PC-3 (cell line): ENCODE measurements around the gene DLGAP5. TPM values are rescaled to one million over a fixed set of nuclear protein-coding genes. Genes with fewer than 3 reads are reported as not detected.

Source experiments
- ATAC-seq: fragments of 200-7000 bp; cut with Tn5 transposase; 2 replicates; pipeline ENCODE4 v1.9.1; 2020; ENCODE audit warnings: mild to moderate bottlenecking, moderate library complexity
- BruUV-seq: library from RNA; stranded (reverse); fragments of 400-500 nt; replicated peaks from 2 replicates; lab custom pipeline; 2021; lab: Mats Ljungman, UMichigan
- CTCF ChIA-PET: fragments of 300-600 bp; sonication (Branson Sonifier 250); formaldehyde crosslinking; loops from one replicate; lab custom pipeline; 2022; ENCODE audit warnings: antibody characterized with exemption; lab: Charles Lee
- POLR2A ChIA-PET: fragments of 300-600 bp; sonication (Branson Sonifier 250); formaldehyde crosslinking; loops from one replicate; lab custom pipeline; 2022; ENCODE audit warnings: antibody characterized with exemption; ENCODE audit not compliant: unreplicated experiment; lab: Charles Lee
- DNase-seq: peaks from one replicate; pipeline ENCODE4 v3.0.0-alpha.2; 2015
- H2AFZ ChIP-seq: fragments of 300-600 bp; sonication (generic); 2 replicates; pipeline ENCODE4 v1.6.0; 2016; ENCODE audit warnings: antibody characterized with exemption, low read length
- H3F3A ChIP-seq: fragments of 300-600 bp; sonication (generic); one replicate; pipeline ENCODE4 v1.6.0; 2017; ENCODE audit warnings: antibody characterized with exemption, low read length, control low read depth, mild to moderate bottlenecking; ENCODE audit not compliant: unreplicated experiment
- H3K27ac ChIP-seq: fragments of 300-600 bp; sonication (generic); 2 replicates; pipeline ENCODE4 v1.5.1; 2016; ENCODE audit warnings: mild to moderate bottlenecking, low read length
- H3K27me3 ChIP-seq: fragments of 300-600 bp; sonication (generic); 2 replicates; pipeline ENCODE4 v1.6.1; 2016; ENCODE audit warnings: low read length, mixed read lengths
- H3K36me3 ChIP-seq: fragments of 300-600 bp; sonication (generic); 2 replicates; pipeline ENCODE4 v1.6.1; 2016; ENCODE audit warnings: low read depth, mixed run types, low read length, mixed read lengths
- H3K4me1 ChIP-seq: fragments of 300-600 bp; sonication (generic); 2 replicates; pipeline ENCODE4 v1.5.1; 2016; ENCODE audit warnings: low read length; ENCODE audit not compliant: insufficient read depth
- H3K4me2 ChIP-seq: fragments of 300-600 bp; sonication (generic); 2 replicates; pipeline ENCODE4 v1.6.0; 2016; ENCODE audit warnings: low read length
- H3K4me3 ChIP-seq: fragments of 300-600 bp; sonication (generic); 2 replicates; pipeline ENCODE4 v1.5.1; 2016; ENCODE audit warnings: mild to moderate bottlenecking, low read length, mixed read lengths
- H3K79me2 ChIP-seq: fragments of 300-600 bp; sonication (generic); 2 replicates; pipeline ENCODE4 v1.6.1; 2017; ENCODE audit warnings: low read length, mixed read lengths
- H3K9ac ChIP-seq: fragments of 300-600 bp; sonication (generic); 2 replicates; pipeline ENCODE4 v1.6.0; 2016; ENCODE audit warnings: mild to moderate bottlenecking, low read length
- H3K9me2 ChIP-seq: fragments of 300-600 bp; sonication (generic); replicated peaks from 2 replicates; pipeline ENCODE4 v1.6.1; 2016; ENCODE audit warnings: mixed run types, low read length, mixed read lengths
- H3K9me3 ChIP-seq: fragments of 300-600 bp; sonication (generic); 2 replicates; pipeline ENCODE4 v1.6.1; 2016; ENCODE audit warnings: low read length, mixed read lengths
- H4K20me1 ChIP-seq: fragments of 300-600 bp; sonication (generic); 2 replicates; pipeline ENCODE4 v1.6.1; 2016; ENCODE audit warnings: low read length, mixed read lengths
- EZH2 ChIP-seq: fragments of 300-600 bp; sonication (generic); IDR thresholded peaks from one replicate; pipeline ENCODE4 v1.6.1; 2017; ENCODE audit warnings: antibody characterized with exemption, mild to moderate bottlenecking, low read length; ENCODE audit not compliant: unreplicated experiment
- EZH2phosphoT487 ChIP-seq: fragments of 300-600 bp; sonication (generic); IDR thresholded peaks from 2 replicates; pipeline ENCODE4 v1.6.1; 2018; ENCODE audit warnings: mild to moderate bottlenecking, antibody characterized with exemption, low read length, borderline replicate concordance
- intact Hi-C: fragments of 100-400 bp; cut with micrococcal nuclease; formaldehyde crosslinking; loops from 2 replicates; pipeline ENCODE4 v1.9.0; 2023
- total RNA-seq: library from RNA; depleted of rRNA; stranded (reverse); fragments of >200 nt; gene quantifications from 2 replicates; pipeline ENCODE4 v1.2.3, GENCODE V29; 2014
- TF ChIP-seq, protein P1 (sequence below): fragments of 300-600 bp; sonication (generic); conservative IDR thresholded peaks from 2 replicates; pipeline ENCODE4 v1.5.1; 2017; ENCODE audit warnings: antibody characterized with exemption, low read depth, mild to moderate bottlenecking, low read length

Gene DLGAP5
- total RNA-seq, 1 experiment from 2014 or later, result 97.9 TPM

DNA sequence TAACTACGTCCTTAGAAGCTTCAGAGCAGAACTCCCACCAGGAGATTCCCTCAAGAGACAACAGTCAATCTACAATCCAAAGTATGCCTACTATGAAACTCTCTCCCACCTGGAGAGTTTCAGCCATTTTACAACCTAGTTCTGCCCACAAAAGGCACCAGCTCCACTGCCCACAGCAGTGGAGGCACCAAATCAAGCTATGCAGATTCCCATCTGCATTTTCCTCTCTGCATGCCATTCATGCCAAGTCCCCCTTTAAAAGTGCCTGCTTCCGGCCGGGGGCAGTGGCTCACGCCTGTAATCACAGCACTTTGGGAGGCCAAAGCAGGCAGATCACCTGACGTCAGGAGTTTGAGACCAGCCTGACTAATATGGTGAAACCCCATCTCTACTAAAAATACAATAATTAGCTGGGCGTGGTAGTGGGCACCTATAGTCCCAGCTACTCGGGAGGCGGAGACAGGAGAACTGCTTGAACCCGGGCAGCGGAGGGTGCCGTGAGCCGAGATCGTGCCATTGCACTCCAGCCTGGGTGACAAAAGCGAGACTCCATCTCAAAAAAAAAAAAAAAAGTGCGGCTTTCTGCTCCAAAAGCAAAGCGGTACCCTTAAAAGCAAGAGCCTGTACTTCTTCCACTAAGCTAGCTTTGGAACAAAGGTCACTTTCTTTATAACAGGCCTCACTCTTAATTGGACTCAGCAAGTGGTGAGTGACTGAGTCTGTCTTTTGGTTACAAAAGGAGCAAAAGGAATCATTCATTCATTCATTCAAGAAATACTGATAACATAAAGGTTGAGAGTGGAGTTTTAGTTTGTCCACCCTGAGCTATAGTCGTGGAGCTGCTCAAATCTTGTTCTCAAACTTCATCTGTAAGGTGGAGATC is 10.1 kb upstream of the DLGAP5 start:
- no peak overlapping the region for H3K4me2 ChIP-seq
- ChIA-PET POLR2A (interaction anchor here (0.6 kb wide), 1 partner anchor 89 kb away, joined by 4 read pairs; no protein-coding TSS in a partner anchor), CTCF (no interaction called here)
- no peak for ATAC-seq
- no peak overlapping the region for H2AFZ ChIP-seq
- H4K20me1 ChIP-seq, result no peaks in the 10 kb centered on the region
- no peaks in the 10 kb centered on the region for H3K9me2 ChIP-seq
- H3K27ac ChIP-seq, result no peak overlapping the region
- H3K4me3 ChIP-seq, result no peak overlapping the region
- H3K79me2 ChIP-seq, result no peaks in the 10 kb centered on the region
- H3K9me3 ChIP-seq, result no peaks in the 10 kb centered on the region
- TF ChIP-seq EZH2phosphoT487 (no peak), EZH2 (no peak)
- TF ChIP-seq, protein P1, sequence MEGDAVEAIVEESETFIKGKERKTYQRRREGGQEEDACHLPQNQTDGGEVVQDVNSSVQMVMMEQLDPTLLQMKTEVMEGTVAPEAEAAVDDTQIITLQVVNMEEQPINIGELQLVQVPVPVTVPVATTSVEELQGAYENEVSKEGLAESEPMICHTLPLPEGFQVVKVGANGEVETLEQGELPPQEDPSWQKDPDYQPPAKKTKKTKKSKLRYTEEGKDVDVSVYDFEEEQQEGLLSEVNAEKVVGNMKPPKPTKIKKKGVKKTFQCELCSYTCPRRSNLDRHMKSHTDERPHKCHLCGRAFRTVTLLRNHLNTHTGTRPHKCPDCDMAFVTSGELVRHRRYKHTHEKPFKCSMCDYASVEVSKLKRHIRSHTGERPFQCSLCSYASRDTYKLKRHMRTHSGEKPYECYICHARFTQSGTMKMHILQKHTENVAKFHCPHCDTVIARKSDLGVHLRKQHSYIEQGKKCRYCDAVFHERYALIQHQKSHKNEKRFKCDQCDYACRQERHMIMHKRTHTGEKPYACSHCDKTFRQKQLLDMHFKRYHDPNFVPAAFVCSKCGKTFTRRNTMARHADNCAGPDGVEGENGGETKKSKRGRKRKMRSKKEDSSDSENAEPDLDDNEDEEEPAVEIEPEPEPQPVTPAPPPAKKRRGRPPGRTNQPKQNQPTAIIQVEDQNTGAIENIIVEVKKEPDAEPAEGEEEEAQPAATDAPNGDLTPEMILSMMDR, result no peak
- intact Hi-C loops, result no loop called here
- H3K9ac ChIP-seq, result no peak overlapping the region
- no peaks in the 10 kb centered on the region for H3K36me3 ChIP-seq
- H3K27me3 ChIP-seq, result no peaks in the 10 kb centered on the region
- H3F3A ChIP-seq, result no peaks in the 10 kb centered on the region
- no peaks in the 10 kb centered on the region for H3K4me1 ChIP-seq
- no TSS peak for BruUV-seq
- no peak for DNase-seq

DNA sequence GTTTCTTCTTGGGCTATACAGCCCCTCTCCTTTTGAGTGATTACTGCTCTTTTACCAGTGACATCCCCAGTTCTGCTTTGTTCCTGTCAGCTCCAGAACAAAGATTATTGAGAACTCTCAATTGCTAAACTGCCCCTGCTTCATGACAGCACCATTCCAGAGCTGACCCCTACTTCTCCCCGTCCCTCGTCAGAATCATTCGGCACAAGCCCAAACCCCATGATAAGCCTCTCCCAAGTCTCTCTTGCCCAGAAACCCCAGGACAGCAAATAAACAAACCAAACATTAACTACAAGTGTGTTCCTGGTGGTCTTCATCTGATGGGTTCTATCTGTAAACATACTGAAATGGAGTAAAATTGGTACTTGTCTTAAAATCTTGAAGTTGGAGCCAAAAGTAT is 9.3 kb upstream of the DLGAP5 start:
- TF ChIP-seq EZH2phosphoT487, result no peak
- TF ChIP-seq EZH2, result no peak
- TF ChIP-seq, protein P1, result no peak
- Histone ChIP-seq H3K9ac (no peak overlapping the region), H3K9me3 (no peaks in the 10 kb centered on the region), H3K27ac (no peak overlapping the region), H3K36me3 (no peaks in the 10 kb centered on the region), H3K9me2 (no peaks in the 10 kb centered on the region), H3K4me3 (no peak overlapping the region), H2AFZ (no peak overlapping the region), H3K4me2 (no peak overlapping the region), H4K20me1 (no peaks in the 10 kb centered on the region), H3K27me3 (no peaks in the 10 kb centered on the region), H3K4me1 (no peaks in the 10 kb centered on the region), H3F3A (no peaks in the 10 kb centered on the region), H3K79me2 (no peaks in the 10 kb centered on the region)
- intact Hi-C loops, result no loop called here
- ChIA-PET POLR2A (no interaction called here), CTCF (no interaction called here)
- ATAC-seq, result no peak
- DNase-seq, result no peak
- BruUV-seq, result no TSS peak

DNA sequence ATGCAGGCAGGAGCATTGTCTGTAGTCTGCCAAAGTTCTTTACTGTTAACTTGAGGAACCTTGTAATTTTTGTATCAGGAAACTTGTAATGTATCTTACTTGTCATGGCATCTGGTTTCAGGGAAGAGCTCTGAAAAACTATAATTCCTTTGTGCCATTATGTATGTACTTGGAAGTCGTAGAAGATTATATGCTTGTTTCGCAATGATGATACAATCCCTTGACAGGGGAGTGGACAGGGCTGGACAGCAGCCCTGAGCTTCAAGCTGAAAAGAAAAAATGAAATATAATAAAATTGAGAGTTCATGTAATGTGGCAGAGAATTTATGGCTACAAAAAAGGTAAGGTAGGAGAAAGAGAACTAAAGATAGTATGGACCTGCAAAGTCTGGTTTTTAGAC is 7.4 kb upstream of the DLGAP5 start:
- Histone ChIP-seq H3K9ac (no peak overlapping the region), H3K4me3 (no peak overlapping the region), H3K36me3 (no peaks in the 10 kb centered on the region), H3K79me2 (no peaks in the 10 kb centered on the region), H3F3A (no peaks in the 10 kb centered on the region), H3K9me3 (no peaks in the 10 kb centered on the region), H3K27ac (no peak overlapping the region), H4K20me1 (no peaks in the 10 kb centered on the region), H2AFZ (no peak overlapping the region), H3K9me2 (no peaks in the 10 kb centered on the region), H3K4me2 (no peak overlapping the region), H3K27me3 (no peaks in the 10 kb centered on the region), H3K4me1 (no peaks in the 10 kb centered on the region)
- DNase-seq (no peak), ATAC-seq (no peak)
- ChIA-PET CTCF (no interaction called here), POLR2A (no interaction called here)
- TF ChIP-seq EZH2phosphoT487 (no peak), EZH2 (no peak)
- TF ChIP-seq, protein P1, result no peak
- intact Hi-C loops, result no loop called here
- no TSS peak for BruUV-seq
